GM15510 (cell line): Measurements from ENCODE around the gene VTCN1.

Experiments
- POLR2A ChIP-seq: IDR thresholded peaks from 3 replicates; pipeline ENCODE4 v1.6.1; 2011; ENCODE audit warnings: borderline replicate concordance; ENCODE audit not compliant: insufficient read length; ENCODE audit errors: extremely low read depth

VTCN1 gene

DNA sequence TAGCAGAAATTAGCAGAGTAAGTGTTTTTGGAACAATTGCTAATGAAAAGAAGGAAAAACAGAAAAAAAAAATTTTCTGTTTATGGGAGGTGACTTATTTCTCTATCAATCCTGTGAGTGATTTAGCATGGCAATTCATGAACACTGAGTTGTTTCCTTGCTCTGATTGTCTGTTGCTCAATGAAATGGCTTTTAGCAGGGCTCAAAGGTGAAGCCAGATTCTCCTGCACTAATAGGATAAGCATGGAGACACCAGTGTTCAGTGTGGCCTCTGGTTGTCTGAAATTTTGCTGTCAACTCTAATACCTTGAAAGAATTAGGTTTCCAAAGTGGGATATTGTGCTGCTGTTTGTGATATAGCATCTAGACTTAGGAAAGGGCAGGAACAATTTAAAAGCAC, 105.0 kb downstream of the VTCN1 start:
- no peak for TF ChIP-seq POLR2A

GRCh38 chr1:117104986-117105385, 105.7 kb downstream of the VTCN1 start:
- no peak for TF ChIP-seq POLR2A

- TF ChIP-seq POLR2A, result no peak
These were observed 109.4 kb downstream of the VTCN1 start for GRCh38 chr1:117101334-117101733.

DNA sequence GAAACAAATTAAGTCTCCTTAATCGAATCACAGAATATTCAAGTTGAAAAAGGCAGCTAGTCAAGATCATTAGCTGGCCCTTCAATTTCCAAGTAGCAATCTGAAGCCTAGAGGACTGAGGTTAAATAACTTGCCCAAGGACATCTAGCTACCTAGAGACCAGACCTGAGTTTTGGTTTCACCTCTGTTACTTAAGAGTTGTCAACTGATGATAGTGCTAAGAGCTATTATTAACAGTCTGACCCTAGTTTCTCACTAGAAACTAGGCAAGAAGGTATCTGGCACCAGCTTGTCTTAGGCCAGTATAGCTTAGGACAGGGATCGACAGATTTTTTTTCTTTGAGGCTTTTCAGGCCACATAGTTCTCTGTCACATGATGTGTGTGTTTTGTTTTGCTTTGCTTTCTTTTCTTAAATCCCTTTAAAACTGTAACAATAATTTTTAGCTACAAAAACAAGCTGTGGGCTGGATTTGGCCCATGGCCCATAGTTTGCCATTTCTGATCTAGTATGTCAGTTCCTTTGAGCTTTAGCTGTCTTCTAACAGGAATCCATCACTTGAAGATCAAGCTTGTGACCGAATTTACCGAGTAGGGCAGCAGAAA, 112.3 kb downstream of the VTCN1 start:
- no peak for TF ChIP-seq POLR2A

- no peak for TF ChIP-seq POLR2A
These were observed 113.3 kb downstream of the VTCN1 start for GRCh38 chr1:117097443-117097842.

DNA sequence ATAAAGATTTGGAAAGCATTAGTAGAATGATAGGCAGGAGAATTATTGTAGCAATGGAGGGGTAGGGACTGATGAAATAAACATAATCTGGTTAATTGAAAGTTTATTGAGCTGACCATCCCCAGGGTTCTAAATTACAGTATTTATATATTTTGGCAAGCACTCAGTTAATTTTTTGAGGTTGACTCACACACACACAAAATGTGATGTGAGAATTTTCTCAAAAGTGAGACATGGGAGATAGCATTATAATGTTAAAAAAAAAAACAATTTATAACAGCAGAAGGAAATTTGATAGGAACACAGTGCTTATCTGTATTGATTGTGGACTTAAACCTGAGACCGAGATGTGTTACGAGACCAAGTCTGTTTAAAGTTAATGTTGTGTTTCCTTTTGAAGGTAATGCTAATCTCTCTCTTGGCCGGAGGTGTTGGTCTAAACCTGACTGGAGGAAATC, 113.7 kb downstream of the VTCN1 start:
- no peak for TF ChIP-seq POLR2A

GRCh38 chr1:117094841-117095604, 115.7 kb downstream of the VTCN1 start:
- no peak for TF ChIP-seq POLR2A

DNA sequence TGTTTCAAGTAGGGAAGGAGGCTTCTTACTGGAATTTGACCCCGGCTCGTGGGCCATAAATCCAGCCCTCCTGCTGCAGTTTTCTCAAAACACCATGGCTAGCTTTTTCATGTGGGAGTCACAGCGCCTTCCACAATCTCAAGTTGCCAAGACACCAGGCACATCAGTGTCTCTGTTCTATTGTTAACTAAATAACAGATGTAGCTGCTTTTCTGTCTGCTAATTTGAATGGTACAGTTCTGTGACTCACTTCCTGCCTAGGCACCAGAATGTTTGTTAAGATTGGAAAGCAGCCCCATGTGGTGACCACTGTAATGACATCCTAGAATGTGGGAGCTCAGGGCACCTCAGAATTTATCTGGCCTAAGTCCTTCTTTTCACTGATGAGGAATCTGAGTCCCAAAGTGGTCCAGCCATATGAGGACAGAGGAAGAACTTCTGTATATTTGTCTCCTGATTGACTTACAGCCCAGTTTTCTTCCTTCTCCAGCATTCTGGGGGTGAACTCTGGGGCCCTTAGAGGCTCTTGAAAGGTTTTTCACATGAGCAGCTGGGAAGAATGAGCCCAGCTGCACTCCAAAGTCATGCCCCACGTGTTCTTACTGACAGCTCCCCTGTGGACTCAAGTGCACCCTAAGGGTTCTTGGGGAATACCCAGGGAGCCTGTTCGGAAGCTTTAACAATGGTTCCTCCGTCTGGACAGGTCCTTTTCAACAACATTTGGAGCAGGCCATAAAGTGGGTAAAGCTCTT, 116.7 kb downstream of the VTCN1 start:
- TF ChIP-seq POLR2A, result no peak
